GM18526 (cell line): ENCODE results near the gene MRPL37.

ENCODE experiments used
- POLR2A ChIP-seq: IDR thresholded peaks from 3 replicates; pipeline ENCODE4 v1.6.1; 2011; ENCODE audit not compliant: insufficient read length; ENCODE audit errors: extremely low read depth

MRPL37 gene

GRCh38 chr1:54167422-54168139 lies 32.4 kb upstream of the MRPL37 start:
- TF ChIP-seq POLR2A: no peak

- no peak for TF ChIP-seq POLR2A
These were observed 31.6 kb upstream of the MRPL37 start for GRCh38 chr1:54168206-54168965.

- TF ChIP-seq POLR2A: no peak
These were observed 30.9 kb upstream of the MRPL37 start for GRCh38 chr1:54169068-54169467.

- no peak for TF ChIP-seq POLR2A
These were observed 29.0 kb upstream of the MRPL37 start for GRCh38 chr1:54171016-54171415.

GRCh38 chr1:54171606-54172005 lies 28.4 kb upstream of the MRPL37 start:
- TF ChIP-seq POLR2A: no peak

GRCh38 chr1:54172614-54173599 lies 27.1 kb upstream of the MRPL37 start:
- no peak for TF ChIP-seq POLR2A

- TF ChIP-seq POLR2A: no peak
These were observed 26.3 kb upstream of the MRPL37 start for GRCh38 chr1:54173681-54174080.

- TF ChIP-seq POLR2A: no peak
These were observed 25.9 kb upstream of the MRPL37 start for GRCh38 chr1:54174106-54174505.

- TF ChIP-seq POLR2A: no peak
These were observed 23.2 kb upstream of the MRPL37 start for GRCh38 chr1:54176621-54177327.

- no peak for TF ChIP-seq POLR2A
These were observed 22.2 kb upstream of the MRPL37 start for GRCh38 chr1:54177726-54178125.

GRCh38 chr1:54178296-54179070 lies 21.5 kb upstream of the MRPL37 start:
- no peak for TF ChIP-seq POLR2A

GRCh38 chr1:54180701-54181360 lies 19.1 kb upstream of the MRPL37 start:
- TF ChIP-seq POLR2A: no peak

- no peak for TF ChIP-seq POLR2A
These were observed 13.9 kb upstream of the MRPL37 start for GRCh38 chr1:54186056-54186455.

- TF ChIP-seq POLR2A: no peak
These were observed 11.7 kb upstream of the MRPL37 start for GRCh38 chr1:54188291-54188690.

- no peak for TF ChIP-seq POLR2A
These were observed 9.4 kb upstream of the MRPL37 start for GRCh38 chr1:54190526-54190925.
